C4-2B (cell line): Measurements from ENCODE around the gene GALNT10.

Source experiments
- H3K27ac ChIP-seq: fragments of 450-650 bp; 2 replicates; pipeline ENCODE4 v1.5.1; 2017
- CTCF ChIP-seq: fragments of 450-650 bp; conservative IDR thresholded peaks from 2 replicates; pipeline ENCODE4 v1.5.1; 2017; ENCODE audit warnings: mild to moderate bottlenecking
- ZFX ChIP-seq: fragments of 450-650 bp; IDR thresholded peaks from 2 replicates; pipeline ENCODE4 v1.6.1; 2017

The GALNT10 gene

DNA sequence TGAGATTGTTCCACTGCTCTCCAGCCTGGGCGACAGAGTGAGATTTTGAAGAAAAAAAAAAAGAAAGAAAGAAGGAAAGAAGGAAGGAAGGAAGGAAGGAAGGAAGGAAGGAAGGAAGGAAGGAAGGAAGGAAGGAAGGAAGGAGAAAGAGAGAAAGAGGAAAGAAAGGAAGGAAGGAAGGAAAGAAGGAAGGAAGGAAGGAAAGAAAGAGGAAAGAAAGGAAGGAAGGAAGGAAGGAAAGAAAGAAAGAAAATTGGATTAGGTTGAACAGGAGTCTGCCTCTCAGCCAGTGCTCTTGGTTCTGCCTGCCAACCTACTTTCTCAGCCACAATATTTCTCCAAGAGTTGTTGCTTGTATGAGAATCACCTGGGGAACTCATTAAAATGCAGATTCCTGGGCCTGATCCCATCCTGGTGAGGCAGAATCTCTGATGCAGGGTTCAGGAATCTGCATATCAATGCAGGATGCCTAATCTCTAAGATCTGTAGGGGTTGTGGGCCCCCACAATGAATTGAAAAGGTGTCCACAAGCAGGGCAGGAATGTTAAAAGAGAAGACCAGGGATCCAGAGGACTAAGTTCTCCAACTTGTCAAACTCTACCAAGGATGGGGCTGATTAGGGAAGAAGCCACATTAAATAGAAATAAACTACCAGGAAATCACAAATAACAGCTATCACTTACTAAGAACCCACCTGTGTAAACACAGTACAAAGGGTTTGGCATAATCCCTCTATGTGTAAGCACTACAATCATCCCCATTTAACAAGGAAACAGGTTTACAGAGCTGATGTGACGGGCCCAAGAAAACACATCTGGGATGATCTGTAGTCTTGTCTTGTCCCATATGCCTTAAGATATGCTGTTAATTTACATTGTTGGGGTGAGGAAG is 23.4 kb upstream of the GALNT10 start:
- no peak for TF ChIP-seq CTCF
- no peak for TF ChIP-seq ZFX
- H3K27ac ChIP-seq = no peak overlapping the region

GRCh38 chr5:154168395-154168794 is 22.1 kb upstream of the GALNT10 start:
- peak overlapping the region; percentile 1; the same call in 1 of the 2 replicates for H3K27ac ChIP-seq
- TF ChIP-seq ZFX (no peak), CTCF (no peak)

DNA sequence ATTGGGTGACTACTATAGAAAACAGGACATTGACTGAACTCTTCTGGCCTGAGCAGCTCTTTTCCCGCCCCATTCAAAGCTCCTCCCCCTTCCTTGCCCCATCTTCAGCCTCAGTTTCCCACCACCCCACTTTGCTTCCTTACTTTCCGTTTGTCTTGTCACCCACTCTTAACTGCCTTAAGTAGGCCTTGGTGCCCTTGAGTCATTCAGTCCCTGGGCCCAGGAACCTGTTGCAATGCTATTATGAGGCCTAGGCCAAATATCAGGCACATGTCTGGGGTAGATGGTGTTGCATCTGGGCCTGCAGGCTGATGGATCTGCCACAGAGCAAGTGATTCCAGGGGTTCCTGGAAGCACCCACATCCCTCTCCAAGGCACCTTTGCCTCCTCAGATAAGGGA is 17.7 kb upstream of the GALNT10 start:
- H3K27ac ChIP-seq = no peak overlapping the region
- TF ChIP-seq CTCF = no peak
- no peak for TF ChIP-seq ZFX

- no peak for TF ChIP-seq ZFX
- TF ChIP-seq CTCF = no peak
- H3K27ac ChIP-seq = no peak overlapping the region
These were observed 16.4 kb upstream of the GALNT10 start for GRCh38 chr5:154174091-154174490.

- TF ChIP-seq ZFX (no peak), CTCF (no peak)
- peak overlapping the region; percentile 18; the same call in 1 of the 2 replicates for H3K27ac ChIP-seq
These were observed 14.4 kb upstream of the GALNT10 start for GRCh38 chr5:154176181-154176580.

GRCh38 chr5:154178661-154179060 is 11.9 kb upstream of the GALNT10 start:
- TF ChIP-seq CTCF = no peak
- no peak for TF ChIP-seq ZFX

GRCh38 chr5:154179846-154180710 is 10.5 kb upstream of the GALNT10 start:
- TF ChIP-seq CTCF = peak; percentile 90
- TF ChIP-seq ZFX = no peak
- H3K27ac ChIP-seq = peak overlapping the region; percentile 71

More at GRCh38 chr5:154178661-154179060, 11.9 kb upstream of the GALNT10 start:
- peak overlapping the region; percentile 71 for H3K27ac ChIP-seq
